ENCODE results near the gene MIEF2.
"Not testable (repeated sequence)": the region's sequence is repeated elsewhere in the genome, so short reads cannot be mapped to it uniquely, and the experiment has no call there.

The MIEF2 gene

DNA sequence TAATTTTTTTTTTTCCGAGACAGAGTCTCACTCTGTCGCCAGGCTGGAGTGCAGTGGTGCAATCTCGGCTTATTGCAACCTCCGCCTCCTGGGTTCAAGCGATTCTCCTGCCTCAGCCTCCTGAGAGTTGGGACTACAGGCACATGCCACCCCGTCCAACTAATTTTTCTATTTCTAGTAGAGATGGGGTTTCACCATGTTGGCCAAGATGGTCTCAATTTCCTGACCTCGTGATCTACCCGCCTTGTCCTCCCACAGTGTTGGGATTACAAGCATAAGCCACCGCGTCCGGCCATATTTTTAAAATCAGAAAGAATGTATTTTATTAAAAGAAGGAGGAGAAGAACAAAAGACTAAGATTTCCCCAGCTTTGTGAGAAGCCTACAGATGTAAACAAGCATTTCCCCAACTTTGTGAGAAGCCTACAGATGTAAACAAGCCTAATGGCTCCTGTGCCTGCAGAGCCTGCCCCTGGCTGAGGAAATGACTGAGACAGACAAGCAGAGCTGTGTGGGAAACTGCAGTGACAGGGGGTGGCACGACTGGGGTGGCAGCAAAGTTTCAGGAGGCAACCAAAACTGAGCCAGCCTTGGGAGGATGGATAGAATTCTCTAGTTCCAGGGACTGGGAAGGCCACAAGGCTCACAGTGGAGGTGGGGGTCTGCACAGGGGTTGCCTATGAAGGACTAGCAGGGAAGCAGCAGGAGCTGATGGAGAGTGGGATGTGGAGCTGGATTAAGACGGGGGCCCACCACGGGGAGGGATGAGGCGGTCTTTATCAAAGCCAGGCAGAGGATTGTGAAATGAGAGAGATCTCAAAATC is 31.5 kb downstream of the MIEF2 start:
- no peak for DNase-seq (ENCODE audit: low spot score)
- no peak overlapping the region for H2BK120ac ChIP-seq (ENCODE audit: low read depth, low read length)
- WGBS, 2 donors (ENCODE audit: extremely low coverage in 2 of 2, insufficient read length in 2 of 2, insufficient replicate concordance in 1 of 2) = no CpG with 5 or more reads among the region's 15 CpGs
- no peak overlapping the region for H2BK12ac ChIP-seq (ENCODE audit: low read length)
- no peak overlapping the region for H2BK15ac ChIP-seq (ENCODE audit: low read length)
- no peak overlapping the region for H4K8ac ChIP-seq (ENCODE audit: low read depth, low read length)
- H3K27ac ChIP-seq (replicated peaks; ENCODE audit: low read length) = no peak overlapping the region
- no peak overlapping the region for H3K4me2 ChIP-seq (ENCODE audit: insufficient read depth, low read length, poor library complexity, severe bottlenecking)
- no peaks in the 10 kb centered on the region for H3K9me3 ChIP-seq (replicated peaks in 1 of 2; ENCODE audit: control insufficient read depth in 2 of 2, insufficient read depth in 1 of 2, low read depth in 1 of 2, low read length in 2 of 2)
- H3K18ac ChIP-seq (ENCODE audit: low read length) = no peak overlapping the region
- no peak overlapping the region for H4K91ac ChIP-seq (ENCODE audit: low read depth, low read length, poor library complexity)
- no peak overlapping the region for H3K9ac ChIP-seq (ENCODE audit: low read depth, low read length, poor library complexity)
- H3K23ac ChIP-seq (ENCODE audit: low read depth, low read length, poor library complexity) = no peak overlapping the region
- no peaks in the 10 kb centered on the region for H3K4me1 ChIP-seq (ENCODE audit: control insufficient read depth in 2 of 2, insufficient read depth in 1 of 2, low read depth in 1 of 2, low read length in 2 of 2)
- H3K27me3 ChIP-seq (ENCODE audit: control insufficient read depth in 3 of 3, insufficient read depth in 3 of 3, low read depth in 1 of 3, low read length in 3 of 3) = peaks cover 0 to 1% (median 0%) of the 10 kb centered on the region in 3 experiments
- H3K4ac ChIP-seq (ENCODE audit: low read length) = no peak overlapping the region
- H3K36me3 ChIP-seq (replicated peaks in 1 of 2; ENCODE audit: control insufficient read depth in 2 of 2, insufficient read depth in 2 of 2, low read length in 2 of 2) = peaks cover 42 to 97% of the 10 kb centered on the region in 2 donors
- no peak overlapping the region for H3K14ac ChIP-seq (ENCODE audit: low read length)
- no peak overlapping the region for H3K4me3 ChIP-seq (ENCODE audit: low read length in 2 of 2)
- no peak overlapping the region for H2BK5ac ChIP-seq (ENCODE audit: low read length)
- no peak overlapping the region for H2AFZ ChIP-seq (ENCODE audit: low read length)
- no peak overlapping the region for H2AK5ac ChIP-seq (ENCODE audit: low read depth, low read length)
- H3K79me1 ChIP-seq (ENCODE audit: low read depth, low read length) = peaks cover 2% of the 10 kb centered on the region

DNA sequence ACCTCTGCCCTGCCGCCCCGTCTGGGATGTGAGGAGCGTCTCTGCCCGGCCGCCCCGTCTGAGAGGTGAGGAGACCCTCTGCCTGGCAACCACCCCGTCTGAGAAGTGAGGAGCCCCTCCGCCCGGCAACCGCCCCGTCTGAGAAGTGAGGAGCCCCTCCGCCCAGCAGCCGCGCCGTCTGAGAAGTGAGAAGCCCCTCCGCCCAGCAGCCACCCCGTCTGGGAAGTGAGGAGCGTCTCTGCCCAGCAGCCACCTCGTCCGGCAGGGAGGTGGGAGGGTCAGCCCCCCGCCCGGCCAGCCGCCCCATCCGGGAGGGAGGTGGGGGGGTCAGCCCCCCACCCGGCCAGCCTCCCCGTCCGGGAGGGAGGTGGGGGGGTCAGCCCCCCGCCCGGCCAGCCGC is 37.6 kb downstream of the MIEF2 start:
- not testable (repeated sequence) for H4K8ac ChIP-seq (ENCODE audit: low read depth, low read length)
- H3K36me3 ChIP-seq (replicated peaks in 1 of 2; ENCODE audit: control insufficient read depth in 2 of 2, insufficient read depth in 2 of 2, low read length in 2 of 2) = peaks cover 34 to 83% of the 10 kb centered on the region in 2 donors

DNA sequence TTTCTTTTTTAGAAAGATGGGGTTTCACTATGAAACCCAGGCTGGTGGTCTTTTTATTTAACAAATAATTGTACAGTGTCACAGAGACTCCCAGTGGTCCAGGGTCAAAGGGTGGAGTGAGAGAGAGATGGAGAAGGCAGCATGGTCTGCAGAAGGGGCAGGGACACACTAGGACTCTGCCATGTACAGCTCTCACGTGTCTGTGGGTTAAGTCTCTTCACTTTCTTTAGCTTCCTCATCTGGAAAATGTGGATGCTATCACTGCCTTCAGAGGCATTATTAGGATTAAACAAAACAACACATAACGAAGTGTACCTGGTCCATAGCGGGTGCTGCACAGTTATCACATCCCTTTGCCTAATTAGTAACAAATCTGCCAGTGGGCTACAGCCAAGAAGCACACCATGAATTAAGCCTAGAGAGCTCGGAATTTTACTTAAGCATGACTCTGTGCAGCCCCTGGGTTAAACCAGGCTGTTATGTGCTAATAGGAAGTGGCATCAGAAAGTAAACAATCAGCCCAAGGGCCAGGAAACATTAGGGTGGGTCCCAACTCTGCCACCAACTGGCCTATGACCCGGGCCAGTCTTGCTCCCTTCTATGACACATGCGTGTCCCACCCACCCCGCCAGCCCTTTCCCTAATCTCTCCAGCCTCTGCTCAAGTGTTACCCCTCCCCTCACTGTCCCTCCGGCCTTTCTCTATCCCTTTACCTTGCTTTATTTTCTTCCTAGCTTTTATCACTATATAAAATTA is 40.4 kb downstream of the MIEF2 start:
- Histone ChIP-seq H3K4me2 (ENCODE audit: insufficient read depth, low read length, poor library complexity, severe bottlenecking) (no peak overlapping the region), H2BK120ac (ENCODE audit: low read depth, low read length) (no peak overlapping the region), H3K4ac (ENCODE audit: low read length) (no peak overlapping the region), H3K79me1 (ENCODE audit: low read depth, low read length) (no peaks in the 10 kb centered on the region), H2AFZ (ENCODE audit: low read length) (no peak overlapping the region), H2BK5ac (ENCODE audit: low read length) (no peak overlapping the region), H3K4me1 (ENCODE audit: control insufficient read depth in 2 of 2, insufficient read depth in 1 of 2, low read depth in 1 of 2, low read length in 2 of 2) (no peaks in the 10 kb centered on the region), H2AK5ac (ENCODE audit: low read depth, low read length) (no peak overlapping the region), H3K14ac (ENCODE audit: low read length) (no peak overlapping the region), H3K23ac (ENCODE audit: low read depth, low read length, poor library complexity) (no peak overlapping the region), H3K9ac (ENCODE audit: low read depth, low read length, poor library complexity) (no peak overlapping the region), H2BK15ac (ENCODE audit: low read length) (no peak overlapping the region), H3K36me3 (replicated peaks in 1 of 2; ENCODE audit: control insufficient read depth in 2 of 2, insufficient read depth in 2 of 2, low read length in 2 of 2) (peaks cover 40 to 82% of the 10 kb centered on the region in 2 donors), H3K27me3 (ENCODE audit: control insufficient read depth in 3 of 3, insufficient read depth in 3 of 3, low read depth in 1 of 3, low read length in 3 of 3) (no peaks in the 10 kb centered on the region), H3K18ac (ENCODE audit: low read length) (no peak overlapping the region), H4K8ac (ENCODE audit: low read depth, low read length) (no peak overlapping the region), H3K27ac (replicated peaks; ENCODE audit: low read length) (no peak overlapping the region), H3K4me3 (ENCODE audit: low read length in 2 of 2) (no peak overlapping the region), H3K9me3 (replicated peaks in 1 of 2; ENCODE audit: control insufficient read depth in 2 of 2, insufficient read depth in 1 of 2, low read depth in 1 of 2, low read length in 2 of 2) (no peaks in the 10 kb centered on the region), H4K91ac (ENCODE audit: low read depth, low read length, poor library complexity) (no peak overlapping the region), H2BK12ac (ENCODE audit: low read length) (no peak overlapping the region)
- DNase-seq (ENCODE audit: low spot score) = no peak
- WGBS, 2 donors (ENCODE audit: extremely low coverage in 2 of 2, insufficient read length in 2 of 2, insufficient replicate concordance in 1 of 2) = no CpG with 5 or more reads among the region's 8 CpGs

More for the DNA sequence above, 37.6 kb downstream of the MIEF2 start:
- H3K9me3 ChIP-seq (replicated peaks in 1 of 2; ENCODE audit: control insufficient read depth in 2 of 2, insufficient read depth in 1 of 2, low read depth in 1 of 2, low read length in 2 of 2); H2BK120ac ChIP-seq (ENCODE audit: low read depth, low read length); H2AFZ ChIP-seq (ENCODE audit: low read length); H3K14ac ChIP-seq (ENCODE audit: low read length); H3K18ac ChIP-seq (ENCODE audit: low read length); H3K4me1 ChIP-seq (ENCODE audit: control insufficient read depth in 2 of 2, insufficient read depth in 1 of 2, low read depth in 1 of 2, low read length in 2 of 2); H2BK15ac ChIP-seq (ENCODE audit: low read length); H3K27me3 ChIP-seq (ENCODE audit: control insufficient read depth in 3 of 3, insufficient read depth in 3 of 3, low read depth in 1 of 3, low read length in 3 of 3); H2AK5ac ChIP-seq (ENCODE audit: low read depth, low read length); H3K4me3 ChIP-seq (ENCODE audit: low read length in 2 of 2); H3K23ac ChIP-seq (ENCODE audit: low read depth, low read length, poor library complexity); H3K79me1 ChIP-seq (ENCODE audit: low read depth, low read length); H3K4me2 ChIP-seq (ENCODE audit: insufficient read depth, low read length, poor library complexity, severe bottlenecking); H2BK12ac ChIP-seq (ENCODE audit: low read length); H3K27ac ChIP-seq (replicated peaks; ENCODE audit: low read length); H4K91ac ChIP-seq (ENCODE audit: low read depth, low read length, poor library complexity); H3K9ac ChIP-seq (ENCODE audit: low read depth, low read length, poor library complexity); H3K4ac ChIP-seq (ENCODE audit: low read length); H2BK5ac ChIP-seq (ENCODE audit: low read length); DNase-seq (ENCODE audit: low spot score): not testable (repeated sequence)
- WGBS, 2 donors (ENCODE audit: extremely low coverage in 2 of 2, insufficient read length in 2 of 2, insufficient replicate concordance in 1 of 2) = no CpG with 5 or more reads among the region's 30 CpGs

DNA sequence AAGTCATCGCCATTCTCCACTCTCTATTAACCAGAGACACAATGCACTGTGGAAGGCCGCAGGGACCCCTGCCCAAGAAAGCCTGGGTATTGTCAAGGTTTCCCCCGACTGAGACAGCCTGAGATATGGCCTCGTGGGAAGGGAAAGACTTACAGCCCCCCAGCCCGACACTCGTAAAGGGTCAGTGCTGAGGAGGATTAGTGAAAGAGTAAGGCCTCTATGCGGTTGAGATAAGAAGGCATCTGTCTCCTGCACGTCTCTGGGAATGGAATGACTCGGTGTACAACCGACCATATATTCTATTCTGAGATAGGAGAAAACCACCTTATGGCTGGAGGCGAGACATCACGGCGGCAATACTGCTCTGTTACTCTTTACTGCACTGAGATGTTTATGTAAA is 42.7 kb downstream of the MIEF2 start:
- H3K9ac ChIP-seq (ENCODE audit: low read depth, low read length, poor library complexity); H3K4ac ChIP-seq (ENCODE audit: low read length); H3K4me3 ChIP-seq (ENCODE audit: low read length in 2 of 2); H3K9me3 ChIP-seq (replicated peaks in 1 of 2; ENCODE audit: control insufficient read depth in 2 of 2, insufficient read depth in 1 of 2, low read depth in 1 of 2, low read length in 2 of 2); H3K27me3 ChIP-seq (ENCODE audit: control insufficient read depth in 3 of 3, insufficient read depth in 3 of 3, low read depth in 1 of 3, low read length in 3 of 3); H3K4me2 ChIP-seq (ENCODE audit: insufficient read depth, low read length, poor library complexity, severe bottlenecking); H3K14ac ChIP-seq (ENCODE audit: low read length); H2AK5ac ChIP-seq (ENCODE audit: low read depth, low read length); H2BK120ac ChIP-seq (ENCODE audit: low read depth, low read length); H3K79me1 ChIP-seq (ENCODE audit: low read depth, low read length); H3K18ac ChIP-seq (ENCODE audit: low read length); H4K91ac ChIP-seq (ENCODE audit: low read depth, low read length, poor library complexity); H4K8ac ChIP-seq (ENCODE audit: low read depth, low read length); H3K23ac ChIP-seq (ENCODE audit: low read depth, low read length, poor library complexity); H3K27ac ChIP-seq (replicated peaks; ENCODE audit: low read length); H2BK5ac ChIP-seq (ENCODE audit: low read length); DNase-seq (ENCODE audit: low spot score); H3K4me1 ChIP-seq (ENCODE audit: control insufficient read depth in 2 of 2, insufficient read depth in 1 of 2, low read depth in 1 of 2, low read length in 2 of 2); H2BK15ac ChIP-seq (ENCODE audit: low read length); H2AFZ ChIP-seq (ENCODE audit: low read length); H2BK12ac ChIP-seq (ENCODE audit: low read length): not testable (repeated sequence)
- WGBS, 2 donors (ENCODE audit: extremely low coverage in 2 of 2, insufficient read length in 2 of 2, insufficient replicate concordance in 1 of 2) = no CpG with 5 or more reads among the region's 13 CpGs
- H3K36me3 ChIP-seq (replicated peaks in 1 of 2; ENCODE audit: control insufficient read depth in 2 of 2, insufficient read depth in 2 of 2, low read length in 2 of 2) = peaks cover 47 to 91% of the 10 kb centered on the region in 2 donors

Data from neuronal stem cell (in vitro differentiated cells).